Measurements from ENCODE around the gene LHFPL3. TPM values are rescaled to one million over a fixed set of nuclear protein-coding genes. Genes with fewer than 3 reads are reported as not detected.

Gene LHFPL3
- total RNA-seq, 1 experiment from 2014 or later: 0.83 TPM

DNA sequence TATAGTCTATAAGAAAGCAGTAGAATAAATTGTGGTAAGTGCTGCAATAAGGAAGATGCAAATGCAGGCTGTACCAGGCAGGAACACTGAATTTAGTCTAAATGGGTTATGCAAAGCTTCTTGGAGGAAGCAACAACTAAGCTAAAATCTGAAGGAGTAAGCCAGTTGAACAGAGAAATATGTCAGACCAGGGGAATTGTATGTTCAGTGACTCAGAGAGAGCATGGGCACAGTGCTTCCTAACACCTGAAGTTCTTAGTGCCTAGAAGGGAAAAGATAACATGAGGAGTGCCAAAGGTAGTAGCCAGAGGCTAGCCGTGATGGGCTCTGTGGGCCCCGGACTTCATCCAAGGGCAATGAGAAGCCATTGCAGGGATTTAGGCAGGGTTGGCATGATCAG lies 481.5 kb downstream of the LHFPL3 start:
- ChIA-PET POLR2A (no interaction called here), CTCF (no interaction called here)

DNA sequence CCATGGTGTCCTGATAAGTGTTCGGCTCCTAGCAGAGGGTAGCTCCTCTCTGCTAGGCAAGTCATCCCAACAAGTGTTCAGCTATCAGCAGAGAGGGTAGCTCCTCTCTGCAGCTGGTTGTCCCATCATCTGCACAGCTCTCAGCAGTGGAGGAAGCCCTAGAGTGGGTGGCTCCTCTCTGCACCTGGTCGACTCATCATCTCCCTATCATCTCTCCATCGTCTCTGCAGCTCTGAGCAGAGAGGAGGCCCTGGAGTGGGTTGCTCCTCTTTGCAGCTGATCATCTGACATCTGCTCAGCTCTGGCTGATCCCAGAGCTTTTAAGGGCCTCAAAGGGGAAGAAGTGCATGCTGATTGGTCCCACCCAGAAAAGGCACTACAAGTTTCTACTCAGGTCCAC lies 485.7 kb downstream of the LHFPL3 start:
- no peak for TF ChIP-seq ZNF121 (CRISPR knock-in tag; IDR thresholded peaks at IDR 0.05)
- TF ChIP-seq, protein P1, sequence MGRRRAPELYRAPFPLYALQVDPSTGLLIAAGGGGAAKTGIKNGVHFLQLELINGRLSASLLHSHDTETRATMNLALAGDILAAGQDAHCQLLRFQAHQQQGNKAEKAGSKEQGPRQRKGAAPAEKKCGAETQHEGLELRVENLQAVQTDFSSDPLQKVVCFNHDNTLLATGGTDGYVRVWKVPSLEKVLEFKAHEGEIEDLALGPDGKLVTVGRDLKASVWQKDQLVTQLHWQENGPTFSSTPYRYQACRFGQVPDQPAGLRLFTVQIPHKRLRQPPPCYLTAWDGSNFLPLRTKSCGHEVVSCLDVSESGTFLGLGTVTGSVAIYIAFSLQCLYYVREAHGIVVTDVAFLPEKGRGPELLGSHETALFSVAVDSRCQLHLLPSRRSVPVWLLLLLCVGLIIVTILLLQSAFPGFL (CRISPR knock-in tag; IDR thresholded peaks at IDR 0.05; ENCODE audit: borderline replicate concordance): no peak
- TF ChIP-seq ZNF317 (CRISPR knock-in tag; IDR thresholded peaks at IDR 0.05; ENCODE audit: borderline replicate concordance, low read depth): no peak
- no peak for TF ChIP-seq OVOL2 (CRISPR knock-in tag; IDR thresholded peaks at IDR 0.05; ENCODE audit: borderline replicate concordance)
- TF ChIP-seq, protein P2, sequence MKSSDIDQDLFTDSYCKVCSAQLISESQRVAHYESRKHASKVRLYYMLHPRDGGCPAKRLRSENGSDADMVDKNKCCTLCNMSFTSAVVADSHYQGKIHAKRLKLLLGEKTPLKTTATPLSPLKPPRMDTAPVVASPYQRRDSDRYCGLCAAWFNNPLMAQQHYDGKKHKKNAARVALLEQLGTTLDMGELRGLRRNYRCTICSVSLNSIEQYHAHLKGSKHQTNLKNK (CRISPR knock-in tag; IDR thresholded peaks at IDR 0.05): no peak
- no peak for TF ChIP-seq CBFB (CRISPR knock-in tag; IDR thresholded peaks at IDR 0.05; ENCODE audit: low read depth)
- no peak for TF ChIP-seq NR3C1 (CRISPR knock-in tag; conservative IDR thresholded peaks at IDR 0.05; ENCODE audit: low read depth)
- TF ChIP-seq, protein P3, sequence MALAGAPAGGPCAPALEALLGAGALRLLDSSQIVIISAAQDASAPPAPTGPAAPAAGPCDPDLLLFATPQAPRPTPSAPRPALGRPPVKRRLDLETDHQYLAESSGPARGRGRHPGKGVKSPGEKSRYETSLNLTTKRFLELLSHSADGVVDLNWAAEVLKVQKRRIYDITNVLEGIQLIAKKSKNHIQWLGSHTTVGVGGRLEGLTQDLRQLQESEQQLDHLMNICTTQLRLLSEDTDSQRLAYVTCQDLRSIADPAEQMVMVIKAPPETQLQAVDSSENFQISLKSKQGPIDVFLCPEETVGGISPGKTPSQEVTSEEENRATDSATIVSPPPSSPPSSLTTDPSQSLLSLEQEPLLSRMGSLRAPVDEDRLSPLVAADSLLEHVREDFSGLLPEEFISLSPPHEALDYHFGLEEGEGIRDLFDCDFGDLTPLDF (CRISPR knock-in tag; IDR thresholded peaks at IDR 0.05): no peak
- no peak for TF ChIP-seq ZNF219 (CRISPR knock-in tag; IDR thresholded peaks at IDR 0.05; ENCODE audit: borderline replicate concordance)
- TF ChIP-seq NFE2L1 (CRISPR knock-in tag; IDR thresholded peaks at IDR 0.05): no peak
- TF ChIP-seq TCF7 (CRISPR knock-in tag; IDR thresholded peaks at IDR 0.05; ENCODE audit: low read depth): no peak
- TF ChIP-seq, protein P4, sequence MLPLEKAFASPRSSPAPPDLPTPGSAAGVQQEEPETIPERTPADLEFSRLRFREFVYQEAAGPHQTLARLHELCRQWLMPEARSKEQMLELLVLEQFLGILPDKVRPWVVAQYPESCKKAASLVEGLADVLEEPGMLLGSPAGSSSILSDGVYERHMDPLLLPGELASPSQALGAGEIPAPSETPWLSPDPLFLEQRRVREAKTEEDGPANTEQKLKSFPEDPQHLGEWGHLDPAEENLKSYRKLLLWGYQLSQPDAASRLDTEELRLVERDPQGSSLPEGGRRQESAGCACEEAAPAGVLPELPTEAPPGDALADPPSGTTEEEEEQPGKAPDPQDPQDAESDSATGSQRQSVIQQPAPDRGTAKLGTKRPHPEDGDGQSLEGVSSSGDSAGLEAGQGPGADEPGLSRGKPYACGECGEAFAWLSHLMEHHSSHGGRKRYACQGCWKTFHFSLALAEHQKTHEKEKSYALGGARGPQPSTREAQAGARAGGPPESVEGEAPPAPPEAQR (CRISPR knock-in tag; IDR thresholded peaks at IDR 0.05): no peak
- TF ChIP-seq, protein P5, sequence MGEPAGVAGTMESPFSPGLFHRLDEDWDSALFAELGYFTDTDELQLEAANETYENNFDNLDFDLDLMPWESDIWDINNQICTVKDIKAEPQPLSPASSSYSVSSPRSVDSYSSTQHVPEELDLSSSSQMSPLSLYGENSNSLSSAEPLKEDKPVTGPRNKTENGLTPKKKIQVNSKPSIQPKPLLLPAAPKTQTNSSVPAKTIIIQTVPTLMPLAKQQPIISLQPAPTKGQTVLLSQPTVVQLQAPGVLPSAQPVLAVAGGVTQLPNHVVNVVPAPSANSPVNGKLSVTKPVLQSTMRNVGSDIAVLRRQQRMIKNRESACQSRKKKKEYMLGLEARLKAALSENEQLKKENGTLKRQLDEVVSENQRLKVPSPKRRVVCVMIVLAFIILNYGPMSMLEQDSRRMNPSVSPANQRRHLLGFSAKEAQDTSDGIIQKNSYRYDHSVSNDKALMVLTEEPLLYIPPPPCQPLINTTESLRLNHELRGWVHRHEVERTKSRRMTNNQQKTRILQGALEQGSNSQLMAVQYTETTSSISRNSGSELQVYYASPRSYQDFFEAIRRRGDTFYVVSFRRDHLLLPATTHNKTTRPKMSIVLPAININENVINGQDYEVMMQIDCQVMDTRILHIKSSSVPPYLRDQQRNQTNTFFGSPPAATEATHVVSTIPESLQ (CRISPR knock-in tag; IDR thresholded peaks at IDR 0.05): no peak
- TF ChIP-seq ESRRA (CRISPR knock-in tag; IDR thresholded peaks at IDR 0.05; ENCODE audit: borderline replicate concordance): no peak
- ChIA-PET POLR2A (interaction anchor here (0.5 kb wide), 1 partner anchor 554 kb away, joined by 3 read pairs; no protein-coding TSS in a partner anchor), CTCF (interaction anchor here (1.1 kb wide), 1 partner anchor 69 kb away, joined by 4 read pairs; no protein-coding TSS in a partner anchor)
- no peaks in the 10 kb centered on the region for H3K36me3 Mint-ChIP-seq
- no peaks in the 10 kb centered on the region for H3K9me3 Mint-ChIP-seq
- no peak overlapping the region for H3K4me3 Mint-ChIP-seq
- H3K27me3 Mint-ChIP-seq (ENCODE audit: low read depth): no peaks in the 10 kb centered on the region; the same call in 1 of the 2 replicates
- peaks cover 20% of the 10 kb centered on the region for H3K4me1 Mint-ChIP-seq
- ATAC-seq (no peak), DNase-seq (ENCODE audit: low spot score) (no peak)
- no peak overlapping the region for H3K27ac Mint-ChIP-seq

More for the DNA sequence above, 481.5 kb downstream of the LHFPL3 start:
- no peak for DNase-seq (ENCODE audit: low spot score)
- Mint-ChIP-seq H3K27me3 (ENCODE audit: low read depth) (no peaks in the 10 kb centered on the region), H3K4me1 (no peaks in the 10 kb centered on the region), H3K4me3 (no peak overlapping the region), H3K9me3 (peaks cover 10% of the 10 kb centered on the region), H3K36me3 (no peaks in the 10 kb centered on the region), H3K27ac (no peak overlapping the region)
- no peak for TF ChIP-seq NFATC4 (CRISPR knock-in tag; IDR thresholded peaks at IDR 0.05)
- TF ChIP-seq, protein P1 (CRISPR knock-in tag; IDR thresholded peaks at IDR 0.05; ENCODE audit: borderline replicate concordance): no peak
- no peak for TF ChIP-seq ZNF219 (CRISPR knock-in tag; IDR thresholded peaks at IDR 0.05; ENCODE audit: borderline replicate concordance)
- no peak for TF ChIP-seq SMAD3 (CRISPR knock-in tag; IDR thresholded peaks at IDR 0.05; ENCODE audit: borderline replicate concordance)
- TF ChIP-seq GABPB1 (CRISPR knock-in tag; IDR thresholded peaks at IDR 0.05): no peak
- TF ChIP-seq GTF2I (CRISPR knock-in tag; conservative IDR thresholded peaks at IDR 0.05): no peak
- TF ChIP-seq NR1H2 (CRISPR knock-in tag; IDR thresholded peaks at IDR 0.05): no peak
- TF ChIP-seq, protein P6, sequence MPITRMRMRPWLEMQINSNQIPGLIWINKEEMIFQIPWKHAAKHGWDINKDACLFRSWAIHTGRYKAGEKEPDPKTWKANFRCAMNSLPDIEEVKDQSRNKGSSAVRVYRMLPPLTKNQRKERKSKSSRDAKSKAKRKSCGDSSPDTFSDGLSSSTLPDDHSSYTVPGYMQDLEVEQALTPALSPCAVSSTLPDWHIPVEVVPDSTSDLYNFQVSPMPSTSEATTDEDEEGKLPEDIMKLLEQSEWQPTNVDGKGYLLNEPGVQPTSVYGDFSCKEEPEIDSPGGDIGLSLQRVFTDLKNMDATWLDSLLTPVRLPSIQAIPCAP (CRISPR knock-in tag; IDR thresholded peaks at IDR 0.05): no peak
- TF ChIP-seq, protein P7, sequence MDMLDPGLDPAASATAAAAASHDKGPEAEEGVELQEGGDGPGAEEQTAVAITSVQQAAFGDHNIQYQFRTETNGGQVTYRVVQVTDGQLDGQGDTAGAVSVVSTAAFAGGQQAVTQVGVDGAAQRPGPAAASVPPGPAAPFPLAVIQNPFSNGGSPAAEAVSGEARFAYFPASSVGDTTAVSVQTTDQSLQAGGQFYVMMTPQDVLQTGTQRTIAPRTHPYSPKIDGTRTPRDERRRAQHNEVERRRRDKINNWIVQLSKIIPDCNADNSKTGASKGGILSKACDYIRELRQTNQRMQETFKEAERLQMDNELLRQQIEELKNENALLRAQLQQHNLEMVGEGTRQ (CRISPR knock-in tag; IDR thresholded peaks at IDR 0.05): no peak
- TF ChIP-seq, protein P8, sequence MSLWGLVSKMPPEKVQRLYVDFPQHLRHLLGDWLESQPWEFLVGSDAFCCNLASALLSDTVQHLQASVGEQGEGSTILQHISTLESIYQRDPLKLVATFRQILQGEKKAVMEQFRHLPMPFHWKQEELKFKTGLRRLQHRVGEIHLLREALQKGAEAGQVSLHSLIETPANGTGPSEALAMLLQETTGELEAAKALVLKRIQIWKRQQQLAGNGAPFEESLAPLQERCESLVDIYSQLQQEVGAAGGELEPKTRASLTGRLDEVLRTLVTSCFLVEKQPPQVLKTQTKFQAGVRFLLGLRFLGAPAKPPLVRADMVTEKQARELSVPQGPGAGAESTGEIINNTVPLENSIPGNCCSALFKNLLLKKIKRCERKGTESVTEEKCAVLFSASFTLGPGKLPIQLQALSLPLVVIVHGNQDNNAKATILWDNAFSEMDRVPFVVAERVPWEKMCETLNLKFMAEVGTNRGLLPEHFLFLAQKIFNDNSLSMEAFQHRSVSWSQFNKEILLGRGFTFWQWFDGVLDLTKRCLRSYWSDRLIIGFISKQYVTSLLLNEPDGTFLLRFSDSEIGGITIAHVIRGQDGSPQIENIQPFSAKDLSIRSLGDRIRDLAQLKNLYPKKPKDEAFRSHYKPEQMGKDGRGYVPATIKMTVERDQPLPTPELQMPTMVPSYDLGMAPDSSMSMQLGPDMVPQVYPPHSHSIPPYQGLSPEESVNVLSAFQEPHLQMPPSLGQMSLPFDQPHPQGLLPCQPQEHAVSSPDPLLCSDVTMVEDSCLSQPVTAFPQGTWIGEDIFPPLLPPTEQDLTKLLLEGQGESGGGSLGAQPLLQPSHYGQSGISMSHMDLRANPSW (CRISPR knock-in tag; conservative IDR thresholded peaks at IDR 0.05; ENCODE audit: low read depth): no peak
- ATAC-seq: no peak

Data from WTC11 (cell line).